GM12873 (cell line): Measurements from ENCODE around the gene PIP5K1B.

Experiments
- CTCF ChIP-seq: IDR thresholded peaks from 2 replicates; pipeline ENCODE4 v1.5.1; 2012; ENCODE audit warnings: low read depth, mild to moderate bottlenecking, moderate library complexity, low read length, control low read depth; ENCODE audit not compliant: insufficient read depth; ENCODE audit errors: missing control alignments

The PIP5K1B gene

GRCh38 chr9:68797116-68797515, 92.1 kb downstream of the PIP5K1B start:
- no peak for TF ChIP-seq CTCF

- no peak for TF ChIP-seq CTCF
Observed at GRCh38 chr9:68798423-68798822, 93.4 kb downstream of the PIP5K1B start.

GRCh38 chr9:68800836-68801235, 95.8 kb downstream of the PIP5K1B start:
- TF ChIP-seq CTCF = no peak

- no peak for TF ChIP-seq CTCF
Observed at GRCh38 chr9:68802525-68803015, 97.5 kb downstream of the PIP5K1B start.

- TF ChIP-seq CTCF = no peak
Observed at GRCh38 chr9:68804911-68805889, 100.2 kb downstream of the PIP5K1B start.

GRCh38 chr9:68805890-68806517, 101.0 kb downstream of the PIP5K1B start:
- no peak for TF ChIP-seq CTCF

- no peak for TF ChIP-seq CTCF
Observed at GRCh38 chr9:68808338-68808890, 103.4 kb downstream of the PIP5K1B start.
